Measurements from ENCODE around the gene DLST.
A peak's percentile ranks its signal among the peaks of the same experiment; 100 is the strongest.

Gene DLST

DNA sequence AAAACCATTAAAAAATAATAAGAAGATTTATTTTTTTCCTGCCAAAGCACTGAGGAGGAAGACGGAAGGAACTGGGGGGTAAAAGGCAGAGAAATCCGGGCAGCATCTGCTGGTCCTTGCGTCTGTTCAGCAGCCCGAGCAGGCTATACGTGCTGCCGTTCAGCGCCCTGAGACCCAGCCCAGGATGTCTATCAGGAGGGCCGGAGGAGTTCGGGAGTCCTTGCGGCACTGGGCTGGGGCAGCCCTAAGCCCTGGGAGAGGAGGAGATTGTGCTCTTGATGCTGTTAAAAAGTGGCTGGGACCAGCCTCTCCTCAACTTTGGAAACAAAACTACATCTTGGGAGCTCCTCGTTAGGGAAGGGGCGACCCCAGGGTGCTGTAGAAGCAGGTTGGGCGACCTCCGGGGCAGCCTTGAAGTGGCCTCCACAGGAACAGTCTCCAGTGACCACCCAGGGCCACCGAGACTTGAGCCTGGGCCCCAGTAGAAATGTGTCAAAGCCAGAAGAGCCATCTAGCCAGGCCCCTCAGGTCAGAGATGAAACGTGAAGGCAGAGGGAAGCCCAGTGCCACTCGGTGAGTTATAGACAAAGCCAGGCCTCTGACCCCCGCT, 59.3 kb downstream of the DLST start:
- no peak for DNase-seq (ENCODE audit: low read depth)

- DNase-seq (ENCODE audit: low read depth), result peak; percentile 72
These were observed 60.0 kb downstream of the DLST start for GRCh38 chr14:74941676-74942097.

DNA sequence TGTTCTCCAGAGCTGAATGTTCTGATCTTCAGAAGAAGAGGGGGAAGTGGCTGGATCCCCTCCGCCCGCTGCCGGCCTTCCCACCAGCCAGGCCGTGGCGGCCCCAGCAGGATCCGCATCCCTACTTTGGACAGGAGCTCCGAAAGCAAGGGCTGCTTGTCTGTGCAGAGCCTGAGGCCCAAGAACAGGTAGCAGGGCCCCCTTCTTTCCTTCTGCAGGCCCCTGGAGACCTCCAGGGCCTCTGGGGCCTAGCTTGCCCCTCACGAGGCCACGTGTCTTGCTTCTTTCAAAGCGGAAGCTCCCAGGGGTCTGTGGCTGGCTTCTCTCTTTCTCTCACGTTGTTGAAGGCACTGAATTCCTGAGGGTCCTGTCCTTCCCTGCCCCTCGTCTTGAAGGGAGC, 60.5 kb downstream of the DLST start:
- no peak for DNase-seq (ENCODE audit: low read depth)

GRCh38 chr14:74942608-74943007, 60.9 kb downstream of the DLST start:
- DNase-seq (ENCODE audit: low read depth), result no peak

DNA sequence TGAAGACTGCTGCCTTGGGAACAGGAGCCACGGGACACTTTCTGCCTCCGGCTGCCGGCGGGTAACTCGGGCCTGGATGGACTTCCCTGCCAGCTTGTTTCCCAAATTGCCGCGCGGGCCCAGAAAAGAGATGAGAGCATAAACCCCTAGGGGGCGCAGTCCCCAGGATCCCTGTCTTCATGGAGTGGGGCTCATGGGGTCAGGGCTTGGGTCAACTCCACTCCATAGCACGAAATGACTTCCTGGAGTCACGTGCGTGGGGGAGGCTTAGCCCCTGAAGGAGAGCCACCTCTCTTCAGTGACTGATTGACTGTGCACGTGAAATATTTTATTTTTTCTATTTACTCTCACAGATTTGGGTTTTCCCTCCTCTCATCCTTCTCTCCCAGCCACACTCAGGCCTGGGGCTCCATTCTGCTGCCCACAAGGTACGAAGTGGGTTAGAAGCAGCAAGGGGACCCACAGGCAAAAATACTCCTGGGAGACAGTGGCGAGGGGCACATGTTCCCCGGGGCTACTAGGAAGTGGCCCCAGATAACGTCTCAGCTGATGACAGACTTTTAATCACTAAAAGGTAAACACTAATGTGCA, 63.6 kb downstream of the DLST start:
- peak; percentile 30 for DNase-seq (ENCODE audit: low read depth)

GRCh38 chr14:74945852-74946658, 64.3 kb downstream of the DLST start:
- peak; percentile 70 for DNase-seq (ENCODE audit: low read depth)

DNA sequence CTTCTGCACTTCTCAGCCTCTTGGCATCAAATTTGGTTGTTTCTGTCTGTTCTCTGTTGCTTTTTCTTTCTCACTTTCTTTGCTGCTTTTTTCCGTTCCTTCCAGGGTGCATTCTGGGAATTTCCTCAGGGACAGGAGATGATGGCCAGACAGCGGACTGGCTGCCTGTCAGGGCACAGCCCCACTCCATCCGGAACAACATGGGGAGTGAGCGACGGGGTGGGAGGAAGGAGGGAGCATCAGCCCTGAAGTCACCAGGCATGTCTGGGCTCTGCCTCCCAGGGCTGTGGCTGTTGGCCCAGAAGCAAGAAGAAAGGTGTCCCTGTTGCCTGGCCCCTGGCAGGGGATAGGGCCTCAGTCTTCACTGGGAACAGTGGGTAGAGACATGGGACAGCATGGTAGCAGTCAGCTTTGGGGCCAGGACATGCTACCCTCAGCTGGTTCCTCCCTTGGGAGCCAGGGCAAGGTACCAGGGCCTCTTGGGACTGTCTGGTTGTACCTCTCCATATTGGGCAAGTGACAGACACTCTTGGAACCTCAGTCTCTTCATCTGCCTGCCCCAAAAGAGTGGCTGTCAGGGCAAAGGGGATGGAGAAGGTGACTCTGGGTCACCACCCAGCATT, 65.1 kb downstream of the DLST start:
- DNase-seq (ENCODE audit: low read depth), result no peak

- no peak for DNase-seq (ENCODE audit: low read depth)
These were observed 65.9 kb downstream of the DLST start for GRCh38 chr14:74947353-74948227.

GRCh38 chr14:74948228-74949175, 66.8 kb downstream of the DLST start:
- peak; percentile 34 for DNase-seq (ENCODE audit: low read depth)

DNA sequence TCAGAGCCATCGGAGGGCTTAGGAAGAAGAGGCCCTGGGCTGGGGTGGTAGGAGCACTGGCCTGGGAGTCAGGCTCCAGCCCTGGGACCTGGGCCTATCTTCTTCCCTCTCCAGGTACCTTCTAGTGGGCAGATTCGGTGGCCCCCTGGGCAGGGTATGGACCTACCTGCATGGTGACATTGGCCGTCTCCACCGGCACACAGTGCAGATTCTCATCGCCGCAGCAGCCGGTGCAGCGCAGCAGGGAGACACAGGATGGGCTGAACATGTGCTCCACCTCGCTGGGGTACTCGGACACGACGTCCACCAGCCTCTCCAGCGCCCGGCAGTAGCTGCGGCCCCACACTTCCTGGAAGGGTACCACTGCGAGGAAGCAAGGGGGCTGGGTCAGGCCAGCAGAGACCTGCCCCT, 67.5 kb downstream of the DLST start:
- no peak for DNase-seq (ENCODE audit: low read depth)

GRCh38 chr14:74949859-74950573, 68.3 kb downstream of the DLST start:
- DNase-seq (ENCODE audit: low read depth), result no peak

DNA sequence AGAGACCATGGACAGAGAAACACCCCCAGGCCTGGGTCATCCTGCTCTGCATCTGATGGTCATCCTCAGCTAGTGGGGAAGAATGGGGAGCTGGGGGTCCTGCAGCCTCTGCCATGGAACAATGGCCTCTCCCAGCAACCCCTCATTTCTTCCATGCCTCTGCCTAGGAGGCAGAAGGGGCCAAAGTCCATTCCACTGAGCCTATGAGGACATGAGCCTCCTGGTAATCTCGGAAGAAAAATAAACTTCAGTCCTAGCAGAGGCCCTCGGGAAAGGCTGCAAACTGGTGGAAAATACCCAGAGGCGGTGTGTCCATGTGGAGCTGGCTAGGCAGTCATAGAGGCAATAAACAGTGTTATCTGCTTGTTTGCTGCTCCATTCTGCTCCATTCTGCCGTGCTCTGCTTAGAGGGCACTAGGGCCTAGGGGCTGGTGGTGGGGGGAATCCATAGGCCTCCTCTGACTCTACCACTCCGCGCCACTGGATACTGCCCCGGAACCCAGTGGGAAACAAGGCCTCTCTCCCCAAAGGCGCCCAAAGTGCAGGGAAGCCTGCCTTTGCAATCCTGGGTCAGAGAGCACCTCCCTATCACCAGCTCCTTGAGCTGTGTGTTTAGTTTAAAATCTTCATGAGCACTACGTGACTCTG, 69.2 kb downstream of the DLST start:
- peak; percentile 26 for DNase-seq (ENCODE audit: low read depth)

DNA sequence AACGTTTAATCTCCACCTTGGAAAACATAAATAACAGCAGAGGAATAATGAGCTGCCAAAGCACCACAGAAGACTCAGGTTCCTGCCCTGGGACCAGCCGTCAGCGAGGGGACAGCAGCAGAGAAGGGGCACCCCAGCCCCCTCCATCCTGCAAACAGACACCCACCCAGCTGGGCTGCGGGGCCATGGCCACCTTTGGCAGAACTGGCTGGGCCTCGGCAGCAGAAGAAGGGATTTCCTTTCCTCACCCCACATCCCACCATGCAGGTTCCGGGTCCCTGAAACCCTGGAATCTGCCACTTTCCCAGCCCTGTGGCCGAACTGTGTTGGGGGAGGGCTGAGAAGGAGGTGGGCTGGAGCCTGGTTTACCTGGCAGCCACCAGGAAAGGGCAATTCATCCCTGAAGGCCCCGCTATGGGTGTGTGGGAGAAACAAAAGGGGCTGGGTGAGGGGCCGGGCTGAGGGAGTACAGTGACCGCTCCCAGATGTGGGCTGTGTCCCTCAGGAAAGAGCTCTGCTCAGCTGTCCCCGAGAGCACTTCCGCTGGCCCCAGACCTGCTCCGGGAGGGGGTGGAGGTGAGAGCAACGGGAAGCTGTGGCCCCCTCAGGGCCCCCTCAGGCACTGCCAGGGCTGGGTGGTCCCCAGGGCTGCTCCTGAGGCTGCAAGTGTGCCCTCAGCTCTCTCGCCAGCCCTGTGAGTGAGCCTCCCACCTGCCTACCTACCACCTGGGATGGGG, 69.9 kb downstream of the DLST start:
- DNase-seq (ENCODE audit: low read depth), result no peak

DNA sequence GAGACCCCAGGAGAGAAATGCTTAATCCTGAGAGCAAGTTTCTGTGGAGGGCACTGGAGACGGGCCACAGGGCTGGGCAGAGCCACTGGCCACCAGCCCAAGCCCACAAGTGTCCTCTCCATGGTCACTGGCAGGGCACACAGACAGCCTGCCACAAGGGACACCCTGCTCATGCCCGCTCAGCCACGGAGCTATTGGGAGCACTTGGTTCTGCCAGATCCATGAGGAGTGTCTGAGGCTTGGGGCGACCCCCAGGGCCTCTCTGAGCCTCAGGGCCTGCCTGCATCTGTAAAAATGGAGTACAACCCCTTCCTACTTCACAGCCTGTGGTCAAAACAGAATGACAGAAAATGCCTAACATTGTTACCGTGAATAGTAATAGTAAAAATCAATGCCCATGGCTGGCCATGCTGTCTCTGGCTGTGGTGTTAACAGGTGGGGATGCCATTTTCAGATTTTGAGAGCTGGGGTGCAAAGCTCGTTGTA, 70.5 kb downstream of the DLST start:
- DNase-seq (ENCODE audit: low read depth), result no peak

GRCh38 chr14:74952697-74953484, 71.2 kb downstream of the DLST start:
- no peak for DNase-seq (ENCODE audit: low read depth)
